ENCODE data around the gene IQCE. TPM values are rescaled to one million over a fixed set of nuclear protein-coding genes. Genes with fewer than 3 reads are reported as not detected.

The IQCE gene
- polyA plus RNA-seq, 3 donors: 1.8 to 8.4 (median 3.0) TPM

- Histone ChIP-seq H3K27me3 (ENCODE audit: control insufficient read depth in 2 of 2, insufficient read depth in 2 of 2, low read length in 2 of 2) (no peaks in the 10 kb centered on the region), H3K4me2 (replicated peaks; ENCODE audit: extremely low read depth, low read length, poor library complexity, severe bottlenecking) (no peak overlapping the region), H2AFZ (ENCODE audit: insufficient read depth, low read depth, low read length, poor library complexity, severe bottlenecking) (no peak overlapping the region), H3K27ac (ENCODE audit: low read depth in 1 of 2, low read length in 2 of 2) (no peak overlapping the region), H3K9me3 (replicated peaks in 1 of 2; ENCODE audit: control insufficient read depth in 1 of 2, insufficient read depth in 1 of 2, low read length in 2 of 2) (no peaks in the 10 kb centered on the region), H3K36me3 (replicated peaks in 1 of 2; ENCODE audit: control insufficient read depth in 1 of 2, insufficient read depth in 2 of 2, low read length in 2 of 2) (peaks cover 23 to 49% of the 10 kb centered on the region in 2 donors), H4K20me1 (ENCODE audit: insufficient read depth, low read length) (no peaks in the 10 kb centered on the region), H3K4me1 (ENCODE audit: control insufficient read depth in 1 of 2, insufficient read depth in 2 of 2, low read length in 2 of 2) (no peaks in the 10 kb centered on the region), H3K4me3 (replicated peaks in 1 of 3; ENCODE audit: low read depth in 2 of 3, low read length in 3 of 3) (no peak overlapping the region), H3K9ac (ENCODE audit: insufficient read depth, low read length, poor library complexity, severe bottlenecking) (no peak overlapping the region), H3K79me2 (ENCODE audit: insufficient read depth, low read length) (no peaks in the 10 kb centered on the region)
- 96% methylated on average over 27 of the region's 54 CpGs for WGBS (ENCODE audit: insufficient coverage)
- intact Hi-C loops (cut with micrococcal nuclease): no loop called here
- Mint-ChIP-seq H3K36me3 (peaks cover 44 to 70% of the 10 kb centered on the region in 2 donors), H3K4me3 (no peak overlapping the region), H3K27me3 (ENCODE audit: low read depth in 3 of 3) (peaks cover 0 to 2% (median 0%) of the 10 kb centered on the region in 3 donors), H3K9me3 (peaks cover 0 to 3% (median 0%) of the 10 kb centered on the region in 7 donors), H3K4me1 (no peaks in the 10 kb centered on the region), H3K27ac (no peak overlapping the region)
- TF ChIP-seq CTCF (IDR thresholded peaks at IDR 0.05): no peak
- no peak for DNase-seq
Observed at GRCh38 chr7:2583798-2584580, 25.2 kb downstream of the IQCE start.

- Histone ChIP-seq H3K27me3 (ENCODE audit: control insufficient read depth in 2 of 2, insufficient read depth in 2 of 2, low read length in 2 of 2) (no peaks in the 10 kb centered on the region), H3K36me3 (replicated peaks in 1 of 2; ENCODE audit: control insufficient read depth in 1 of 2, insufficient read depth in 2 of 2, low read length in 2 of 2) (peaks cover 29 to 52% of the 10 kb centered on the region in 2 donors), H3K9ac (ENCODE audit: insufficient read depth, low read length, poor library complexity, severe bottlenecking) (no peak overlapping the region), H2AFZ (ENCODE audit: insufficient read depth, low read depth, low read length, poor library complexity, severe bottlenecking) (no peak overlapping the region), H3K4me2 (replicated peaks; ENCODE audit: extremely low read depth, low read length, poor library complexity, severe bottlenecking) (no peak overlapping the region), H3K4me1 (ENCODE audit: control insufficient read depth in 1 of 2, insufficient read depth in 2 of 2, low read length in 2 of 2) (no peaks in the 10 kb centered on the region), H3K4me3 (replicated peaks in 1 of 3; ENCODE audit: low read depth in 2 of 3, low read length in 3 of 3) (no peak overlapping the region), H3K79me2 (ENCODE audit: insufficient read depth, low read length) (no peaks in the 10 kb centered on the region), H4K20me1 (ENCODE audit: insufficient read depth, low read length) (no peaks in the 10 kb centered on the region), H3K27ac (ENCODE audit: low read depth in 1 of 2, low read length in 2 of 2) (no peak overlapping the region), H3K9me3 (replicated peaks in 1 of 2; ENCODE audit: control insufficient read depth in 1 of 2, insufficient read depth in 1 of 2, low read length in 2 of 2) (no peaks in the 10 kb centered on the region)
- H3K4me1 Mint-ChIP-seq: no peaks in the 10 kb centered on the region
- H3K4me3 Mint-ChIP-seq: no peak overlapping the region
- no peak overlapping the region for H3K27ac Mint-ChIP-seq
- DNase-seq: no peak
- WGBS (ENCODE audit: insufficient coverage): 97% methylated on average over 18 of the region's 19 CpGs
- H3K27me3 Mint-ChIP-seq (ENCODE audit: low read depth in 3 of 3): peaks cover 0 to 2% (median 0%) of the 10 kb centered on the region in 3 donors
- no peak for TF ChIP-seq CTCF (IDR thresholded peaks at IDR 0.05)
- intact Hi-C loops (cut with micrococcal nuclease): no loop called here
- H3K36me3 Mint-ChIP-seq: peaks cover 39 to 67% of the 10 kb centered on the region in 2 donors
- H3K9me3 Mint-ChIP-seq: peaks cover 0 to 3% (median 0%) of the 10 kb centered on the region in 7 donors
Observed at GRCh38 chr7:2585446-2585845, 26.7 kb downstream of the IQCE start.

Data from CD14-positive monocyte (primary cell).